H9 (cell line): ENCODE measurements around the gene BPIFA1. TPM values are rescaled to one million over a fixed set of nuclear protein-coding genes. Genes with fewer than 3 reads are reported as not detected.

Source experiments
- DNase-seq: peaks from one replicate; pipeline ENCODE4 v3.0.0-alpha.2; 2017
- H2AFZ ChIP-seq: one replicate; pipeline ENCODE4 v1.6.1; 2013; ENCODE audit warnings: mild to moderate bottlenecking, low read length, control low read depth, moderate library complexity
- H2AK5ac ChIP-seq: 2 replicates; pipeline ENCODE4 v1.6.1; 2013; ENCODE audit warnings: low read length, control low read depth, mixed read lengths; ENCODE audit not compliant: insufficient read length
- H2BK120ac ChIP-seq: one replicate; pipeline ENCODE4 v1.6.1; 2013; ENCODE audit warnings: low read depth, mild to moderate bottlenecking, low read length, control low read depth, inconsistent platforms; ENCODE audit not compliant: poor library complexity, severe bottlenecking
- H2BK12ac ChIP-seq: 2 replicates; pipeline ENCODE4 v1.6.1; 2013; ENCODE audit warnings: low read length, control low read depth, mixed read lengths, low read depth; ENCODE audit not compliant: insufficient read length
- H2BK15ac ChIP-seq: 2 replicates; pipeline ENCODE4 v1.6.1; 2013; ENCODE audit warnings: low read depth, low read length, control low read depth
- H2BK20ac ChIP-seq: one replicate; pipeline ENCODE4 v1.6.1; 2013; ENCODE audit warnings: low read depth, mild to moderate bottlenecking, low read length, control low read depth, inconsistent platforms; ENCODE audit not compliant: poor library complexity, severe bottlenecking
- H2BK5ac ChIP-seq: 2 replicates; pipeline ENCODE4 v1.6.1; 2013; ENCODE audit warnings: low read length, control low read depth, mixed read lengths; ENCODE audit not compliant: insufficient read length
- H3K14ac ChIP-seq: 2 replicates; pipeline ENCODE4 v1.6.1; 2013; ENCODE audit warnings: low read length, control low read depth; ENCODE audit not compliant: insufficient read depth
- H3K18ac ChIP-seq: 2 replicates; pipeline ENCODE4 v1.6.1; 2013; ENCODE audit warnings: low read depth, mild to moderate bottlenecking, mixed read lengths, low read length, control low read depth; ENCODE audit not compliant: insufficient read length
- H3K23ac ChIP-seq: 2 replicates; pipeline ENCODE4 v1.6.1; 2013; ENCODE audit warnings: low read length, control low read depth, mixed read lengths, low read depth; ENCODE audit not compliant: insufficient read length
- H3K23me2 ChIP-seq: 2 replicates; pipeline ENCODE4 v1.6.1; 2013; ENCODE audit warnings: low read depth, mild to moderate bottlenecking, mixed read lengths, low read length, control low read depth; ENCODE audit not compliant: insufficient read length, poor library complexity, severe bottlenecking
- H3K27ac ChIP-seq: 2 replicates; pipeline ENCODE4 v1.5.1; 2013; ENCODE audit warnings: low read length, control low read depth, mixed read lengths, low read depth; ENCODE audit not compliant: insufficient read length
- H3K27me3 ChIP-seq: 2 replicates; pipeline ENCODE4 v1.6.1; 2013; ENCODE audit warnings: low read length, control low read depth, inconsistent platforms; ENCODE audit not compliant: insufficient read depth
- H3K4ac ChIP-seq: 2 replicates; pipeline ENCODE4 v1.6.1; 2013; ENCODE audit warnings: low read depth, mild to moderate bottlenecking, control low read depth, inconsistent platforms, low read length, moderate library complexity
- H3K4me1 ChIP-seq: 2 replicates; pipeline ENCODE4 v1.6.1; 2013; ENCODE audit warnings: low read length, control low read depth, inconsistent platforms; ENCODE audit not compliant: insufficient read depth
- H3K4me2 ChIP-seq: 2 replicates; pipeline ENCODE4 v1.6.1; 2013; ENCODE audit warnings: low read length, control low read depth, mixed read lengths; ENCODE audit not compliant: insufficient read length, insufficient read depth
- H3K56ac ChIP-seq: 2 replicates; pipeline ENCODE4 v1.6.1; 2013; ENCODE audit warnings: low read depth, mild to moderate bottlenecking, mixed read lengths, low read length, control low read depth; ENCODE audit not compliant: insufficient read length
- H3K79me1 ChIP-seq: 2 replicates; pipeline ENCODE4 v1.6.1; 2013; ENCODE audit warnings: low read depth, mild to moderate bottlenecking, moderate library complexity, low read length, control low read depth, inconsistent platforms; ENCODE audit not compliant: insufficient read depth, poor library complexity, severe bottlenecking
- H3K79me2 ChIP-seq: 2 replicates; pipeline ENCODE4 v1.6.1; 2013; ENCODE audit warnings: low read length, control low read depth, inconsistent platforms; ENCODE audit not compliant: insufficient read depth
- H3K9ac ChIP-seq: 2 replicates; pipeline ENCODE4 v1.6.1; 2013; ENCODE audit warnings: low read length, control low read depth, mixed read lengths; ENCODE audit not compliant: insufficient read length; ENCODE audit errors: extremely low read depth
- H3K9me3 ChIP-seq: one replicate; pipeline ENCODE4 v1.6.1; 2013; ENCODE audit warnings: low read depth, low read length, inconsistent platforms; ENCODE audit not compliant: control insufficient read depth
- H3T11ph ChIP-seq: one replicate; pipeline ENCODE4 v1.6.1; 2013; ENCODE audit warnings: mild to moderate bottlenecking, low read length, control low read depth, inconsistent platforms
- H4K20me1 ChIP-seq: one replicate; pipeline ENCODE4 v1.6.1; 2013; ENCODE audit not compliant: control insufficient read depth, insufficient read length, insufficient read depth
- H4K5ac ChIP-seq: 2 replicates; pipeline ENCODE4 v1.6.1; 2013; ENCODE audit warnings: low read depth, mild to moderate bottlenecking, mixed read lengths, low read length, control low read depth; ENCODE audit not compliant: insufficient read length
- H4K8ac ChIP-seq: replicated peaks from 2 replicates; pipeline ENCODE4 v1.6.1; 2013; ENCODE audit warnings: low read length, control low read depth, mixed read lengths, low read depth; ENCODE audit not compliant: insufficient read length
- H4K91ac ChIP-seq: 2 replicates; pipeline ENCODE4 v1.6.1; 2013; ENCODE audit warnings: low read depth, mild to moderate bottlenecking, moderate library complexity, mixed read lengths, low read length, control low read depth; ENCODE audit not compliant: insufficient read length
- H3K27ac Mint-ChIP-seq, 3 experiments: 2 replicates in 2 of 3; 3 replicates in 1 of 3; pipeline ENCODE4 v1.8.0; 2020 to 2021; ENCODE audit warnings: mixed read lengths in 3 of 3, mild to moderate bottlenecking in 1 of 3, moderate library complexity in 1 of 3
- H3K27me3 Mint-ChIP-seq: 2 replicates; pipeline ENCODE4 v1.8.0; 2021; ENCODE audit warnings: low read depth, mild to moderate bottlenecking, moderate library complexity, mixed read lengths
- H3K36me3 Mint-ChIP-seq, 3 experiments: 2 replicates in 2 of 3; 3 replicates in 1 of 3; pipeline ENCODE4 v1.8.0; 2020 to 2021; ENCODE audit warnings: low read depth in 3 of 3, mixed read lengths in 3 of 3; ENCODE audit not compliant: insufficient read depth in 1 of 3
- H3K4me1 Mint-ChIP-seq, 2 experiments: 2 replicates each; pipeline ENCODE4 v1.8.0; 2020; ENCODE audit warnings: mixed read lengths in 2 of 2
- H3K4me3 Mint-ChIP-seq, 2 experiments: 2 replicates in 1 of 2; 3 replicates in 1 of 2; pipeline ENCODE4 v1.8.0; 2020 to 2021; ENCODE audit warnings: mild to moderate bottlenecking in 2 of 2, mixed read lengths in 2 of 2, moderate library complexity in 1 of 2
- H3K9me3 Mint-ChIP-seq, 2 experiments: 2 replicates in 1 of 2; 3 replicates in 1 of 2; pipeline ENCODE4 v1.8.0; 2020; ENCODE audit warnings: mild to moderate bottlenecking in 2 of 2, mixed read lengths in 2 of 2, moderate library complexity in 1 of 2
- CTCF ChIP-seq: fragments of 200-600 bp; sonication (generic); conservative IDR thresholded peaks from 3 replicates; pipeline ENCODE4 v1.8.0; 2021; ENCODE audit warnings: antibody characterized with exemption, mild to moderate bottlenecking
- WGBS: extraction: QIAGEN DNeasy Blood & Tissue Kit; methylation state at CpG from one replicate; pipeline ENCODE4 v1.1.7; 2013; ENCODE audit warnings: missing lambda C conversion rate, low lambda C conversion rate, mixed read lengths; ENCODE audit not compliant: insufficient read length; ENCODE audit errors: extremely low coverage; 5-methylcytosine and 5-hydroxymethylcytosine counted together
- total RNA-seq: library from RNA; stranded (reverse); gene quantifications from 2 replicates; pipeline ENCODE4 v1.2.1, GENCODE V29; 2021

BPIFA1 gene
- total RNA-seq, 1 experiment from 2014 or later, result not detected

GRCh38 chr20:33192912-33193501, 42.8 kb upstream of the BPIFA1 start:
- Histone ChIP-seq H4K5ac (no peak overlapping the region), H3T11ph (no peak overlapping the region), H3K23me2 (no peaks in the 10 kb centered on the region), H2BK120ac (no peak overlapping the region), H3K79me2 (no peaks in the 10 kb centered on the region), H3K9ac (no peak overlapping the region), H3K23ac (no peak overlapping the region), H3K27ac (no peak overlapping the region), H3K4me1 (no peaks in the 10 kb centered on the region), H3K4ac (no peak overlapping the region), H3K79me1 (no peaks in the 10 kb centered on the region), H4K8ac (no peak overlapping the region), H4K91ac (no peak overlapping the region), H2BK12ac (no peak overlapping the region), H2BK20ac (no peak overlapping the region), H3K4me2 (no peak overlapping the region), H2AK5ac (no peak overlapping the region), H3K9me3 (no peaks in the 10 kb centered on the region), H2BK15ac (no peak overlapping the region), H3K14ac (no peak overlapping the region), H2BK5ac (no peak overlapping the region), H3K56ac (no peak overlapping the region), H3K18ac (no peak overlapping the region), H4K20me1 (no peaks in the 10 kb centered on the region), H3K27me3 (no peaks in the 10 kb centered on the region), H2AFZ (no peak overlapping the region)
- H3K27me3 Mint-ChIP-seq, result peaks cover 49% of the 10 kb centered on the region
- no peak overlapping the region for H3K27ac Mint-ChIP-seq
- WGBS, result no CpG with 5 or more reads among the region's 8 CpGs
- TF ChIP-seq CTCF, result no peak
- H3K9me3 Mint-ChIP-seq, result no peaks in the 10 kb centered on the region
- no peak overlapping the region for H3K4me3 Mint-ChIP-seq
- no peaks in the 10 kb centered on the region for H3K36me3 Mint-ChIP-seq
- H3K4me1 Mint-ChIP-seq, result peaks cover 3 to 6% of the 10 kb centered on the region in 2 experiments; a peak in 3 of 4 replicates
- DNase-seq, result no peak
